ENCODE data around the gene ZG16.
A peak's percentile ranks its signal among the peaks of the same experiment; 100 is the strongest.

The ZG16 gene

DNA sequence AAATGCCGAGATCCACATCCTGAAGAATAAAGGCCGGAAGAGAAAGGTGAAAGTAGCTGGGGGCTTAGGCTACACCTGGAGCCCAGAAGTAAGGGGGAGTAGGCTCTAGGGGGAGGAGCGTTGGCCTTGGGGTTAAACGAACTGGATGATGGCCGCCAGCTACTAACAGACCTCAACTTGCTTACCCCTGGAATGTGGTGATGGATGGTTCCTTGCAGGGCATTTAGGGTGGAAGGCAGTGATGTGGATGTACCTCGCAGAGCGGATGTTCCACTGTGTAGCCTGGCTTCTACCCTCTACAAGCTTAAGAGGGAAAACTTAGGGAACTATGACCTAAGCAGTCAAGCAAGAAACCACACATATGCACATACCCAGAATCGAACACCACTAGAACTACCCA lies 26.0 kb downstream of the ZG16 start:
- no peak overlapping the region for H3K4me3 ChIP-seq (ENCODE audit: low read length)
- no peak for TF ChIP-seq CTCF (IDR thresholded peaks at IDR 0.05; ENCODE audit: insufficient read depth, low read depth, low read length, missing control alignments)
- no peak for DNase-seq (ENCODE audit: low read depth)

- no peak for TF ChIP-seq CTCF (IDR thresholded peaks at IDR 0.05; ENCODE audit: insufficient read depth, low read depth, low read length, missing control alignments)
- DNase-seq (ENCODE audit: low read depth): no peak
Measured at GRCh38 chr16:29804455-29805231, 26.6 kb downstream of the ZG16 start.

GRCh38 chr16:29805232-29806098 lies 27.4 kb downstream of the ZG16 start:
- peak; percentile 98 for DNase-seq (ENCODE audit: low read depth)
- peak; percentile 14 for TF ChIP-seq CTCF (IDR thresholded peaks at IDR 0.05; ENCODE audit: insufficient read depth, low read depth, low read length, missing control alignments)
- H3K4me3 ChIP-seq (ENCODE audit: low read length): peak overlapping the region; percentile 81

More at GRCh38 chr16:29804455-29805231, 26.6 kb downstream of the ZG16 start:
- H3K4me3 ChIP-seq (ENCODE audit: low read length): peak overlapping the region; percentile 81

DNA sequence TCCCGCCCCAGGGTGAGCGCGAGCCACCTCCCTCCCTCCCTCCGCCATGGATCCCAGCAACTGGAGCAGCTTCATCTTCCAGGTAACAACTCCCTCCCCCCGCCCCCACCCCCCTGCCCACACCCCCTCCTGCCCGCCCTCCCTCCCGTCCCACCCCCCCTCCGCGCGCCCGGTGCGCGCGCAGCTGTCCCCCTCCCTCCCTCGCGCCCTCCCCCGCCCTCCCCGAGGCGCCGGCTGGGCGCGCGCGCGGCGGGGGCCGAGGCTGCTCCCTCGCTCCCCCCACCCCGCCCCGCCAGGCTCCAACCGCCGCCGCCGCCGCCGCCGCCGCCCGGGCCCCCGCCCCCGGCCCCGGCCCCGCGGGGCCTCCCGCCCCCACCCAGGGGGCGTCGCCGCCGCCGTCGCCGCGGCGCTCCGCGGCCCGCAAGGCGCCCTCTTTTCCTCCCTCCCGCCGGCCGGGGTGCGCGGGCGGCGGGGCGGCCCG lies 28.1 kb downstream of the ZG16 start, which contains the start of gene MAZ:
MAZ (plus strand) TSS at position 431 of the 481 bp plus-strand sequence. CDS start 173 bp downstream, outside the sequence.
- H3K4me3 ChIP-seq (ENCODE audit: low read length): peak within 1 kb of the TSS; percentile 81
- DNase-seq (ENCODE audit: low read depth): peak; percentile 94

DNA sequence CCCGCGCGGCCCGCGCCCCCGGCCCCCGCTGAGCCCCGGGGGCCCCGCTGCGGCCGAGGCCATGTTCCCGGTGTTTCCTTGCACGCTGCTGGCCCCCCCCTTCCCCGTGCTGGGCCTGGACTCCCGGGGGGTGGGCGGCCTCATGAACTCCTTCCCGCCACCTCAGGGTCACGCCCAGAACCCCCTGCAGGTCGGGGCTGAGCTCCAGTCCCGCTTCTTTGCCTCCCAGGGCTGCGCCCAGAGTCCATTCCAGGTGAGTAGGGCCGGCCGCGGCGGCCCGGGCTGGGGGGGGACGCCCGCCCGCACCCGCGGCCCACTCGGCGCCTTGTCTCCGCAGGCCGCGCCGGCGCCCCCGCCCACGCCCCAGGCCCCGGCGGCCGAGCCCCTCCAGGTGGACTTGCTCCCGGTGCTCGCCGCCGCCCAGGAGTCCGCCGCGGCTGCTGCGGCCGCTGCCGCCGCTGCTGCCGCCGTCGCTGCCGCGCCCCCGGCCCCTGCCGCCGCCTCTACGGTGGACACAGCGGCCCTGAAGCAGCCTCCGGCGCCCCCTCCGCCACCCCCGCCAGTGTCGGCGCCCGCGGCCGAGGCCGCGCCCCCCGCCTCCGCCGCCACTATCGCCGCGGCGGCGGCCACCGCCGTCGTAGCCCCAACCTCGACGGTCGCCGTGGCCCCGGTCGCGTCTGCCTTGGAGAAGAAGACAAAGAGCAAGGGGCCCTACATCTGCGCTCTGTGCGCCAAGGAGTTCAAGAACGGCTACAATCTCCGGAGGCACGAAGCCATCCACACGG lies 28.8 kb downstream of the ZG16 start:
- no peak for TF ChIP-seq CTCF (IDR thresholded peaks at IDR 0.05; ENCODE audit: insufficient read depth, low read depth, low read length, missing control alignments)
- no peak for DNase-seq (ENCODE audit: low read depth)
- H3K4me3 ChIP-seq (ENCODE audit: low read length): peak overlapping the region; percentile 60

More for the DNA sequence above, 28.1 kb downstream of the ZG16 start, which contains the start of gene MAZ:
- TF ChIP-seq CTCF (IDR thresholded peaks at IDR 0.05; ENCODE audit: insufficient read depth, low read depth, low read length, missing control alignments): no peak
